SK-N-MC (cell line): ENCODE measurements around the gene MT1B.

Experiments
- EZH2 ChIP-seq: fragments of 200-600 bp; sonication (generic); IDR thresholded peaks from one replicate; pipeline ENCODE4 v1.6.1; 2017; ENCODE audit warnings: antibody characterized with exemption
- FOXP2 ChIP-seq: optimal IDR thresholded peaks from 2 replicates; pipeline ENCODE3; 2011; ENCODE audit warnings: mild to moderate bottlenecking, moderate library complexity; ENCODE audit not compliant: insufficient read depth; ENCODE audit errors: extremely low read length, control extremely low read depth
- POLR2AphosphoS5 ChIP-seq: IDR thresholded peaks from 2 replicates; pipeline ENCODE4 v1.6.1; 2012; ENCODE audit warnings: mild to moderate bottlenecking, low read depth, low read length, borderline replicate concordance

DNA sequence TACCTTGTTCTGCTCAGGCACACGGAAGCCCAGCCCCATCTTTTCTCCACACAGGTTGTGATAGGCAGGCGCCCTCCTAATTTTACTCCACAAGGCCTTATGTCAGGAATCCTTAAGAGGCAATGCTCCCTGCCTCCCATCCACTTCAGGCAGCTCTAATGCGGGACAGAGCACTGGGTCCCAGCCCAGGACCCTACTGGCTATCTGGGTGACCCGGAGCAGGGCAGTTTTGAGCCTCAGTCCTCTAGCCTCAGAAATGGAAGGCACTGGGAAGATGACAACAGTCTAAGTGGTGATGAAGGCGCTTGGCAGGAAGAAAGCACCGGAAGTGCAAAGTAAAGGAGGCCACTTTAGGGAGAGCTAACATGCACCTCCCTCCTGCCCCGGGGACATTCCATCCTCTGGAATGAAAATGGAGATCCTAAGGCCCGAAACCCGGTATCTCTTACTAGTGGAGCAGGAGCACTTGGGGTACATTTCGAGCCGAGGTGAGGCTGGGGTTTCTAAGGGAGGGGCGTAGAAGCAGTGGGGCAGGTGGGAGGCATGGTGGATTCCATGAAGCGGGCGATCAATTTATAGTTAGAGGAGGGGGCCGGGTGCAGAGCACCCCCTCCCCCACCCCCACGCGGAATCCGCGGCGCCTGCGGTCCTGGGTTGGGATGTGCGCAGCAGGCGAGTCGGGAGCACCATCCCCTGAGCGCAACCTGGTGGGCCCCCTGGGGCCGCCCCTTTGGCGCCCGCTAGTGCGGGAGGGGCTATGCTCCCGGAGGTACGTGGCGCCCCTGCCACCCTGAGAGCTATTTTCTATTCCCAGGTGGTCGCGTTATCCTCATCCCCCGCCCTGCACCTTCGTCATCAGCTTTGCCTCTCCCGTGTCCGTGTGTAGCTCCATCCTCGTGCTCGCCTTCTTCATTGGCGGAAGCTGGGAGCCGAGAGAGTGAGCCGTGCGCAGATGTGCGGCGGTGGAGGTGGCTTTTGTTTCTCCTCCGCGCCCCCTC is 11.0 kb downstream of the MT1B start:
- no peak for TF ChIP-seq EZH2
- no peak for TF ChIP-seq FOXP2
- no peak for TF ChIP-seq POLR2AphosphoS5
